ENCODE data around the gene PLTP. TPM values are rescaled to one million over a fixed set of nuclear protein-coding genes. Genes with fewer than 3 reads are reported as not detected.

PLTP gene
- 1.3 to 2.2 TPM (median 1.5 TPM) in 5 replicates for total RNA-seq (2022; extraction: Qiagen RNA extraction; ENCODE audit: low read depth)

DNA sequence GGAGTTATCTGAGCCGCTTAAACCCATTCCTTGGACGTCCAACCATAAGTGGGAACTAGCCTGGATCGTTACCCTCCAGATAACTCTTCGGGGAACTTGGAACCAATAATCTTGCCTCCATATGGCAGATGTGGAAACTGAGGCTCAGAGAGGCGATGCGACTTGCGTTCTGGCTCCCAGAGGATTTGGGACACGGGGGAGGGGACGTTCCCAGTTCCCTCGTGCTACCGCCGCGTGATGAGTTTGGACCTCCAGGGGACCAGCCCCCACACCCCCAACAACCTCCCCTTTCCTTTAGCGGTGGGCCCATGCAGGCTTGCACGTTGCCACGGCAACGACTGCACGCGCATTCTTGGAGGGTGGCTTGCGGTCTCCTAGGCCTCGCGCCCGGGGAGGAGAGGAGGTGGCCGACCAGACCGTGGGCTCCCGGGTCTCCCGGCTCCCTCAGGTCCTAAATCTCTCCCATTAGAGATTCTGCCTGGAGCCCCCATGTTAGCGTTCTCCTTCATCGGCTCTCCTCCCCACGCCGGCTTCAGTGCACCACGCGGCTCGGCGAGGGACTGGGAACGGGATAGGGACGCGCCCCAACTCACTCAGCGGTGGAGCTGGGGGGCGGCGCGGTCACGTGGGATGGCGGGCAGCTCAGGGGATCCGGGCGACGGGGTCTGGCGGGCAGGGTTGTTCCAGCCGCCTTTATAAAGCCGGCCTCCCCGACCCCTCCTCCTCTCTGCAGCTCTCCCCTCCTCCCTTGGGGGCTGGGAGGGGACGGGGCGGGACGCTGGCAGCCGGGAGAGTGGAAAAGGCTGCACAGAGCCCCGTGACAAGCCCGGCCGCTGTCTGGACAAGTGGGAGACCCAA is at the start of gene PLTP:
Gene PLTP (minus strand): TSS at position 670 of the 858 bp plus-strand sequence. CDS start 703 bp downstream, outside the sequence.

GRCh38 chr20:45934586-45935415 is 22.8 kb upstream of the PLTP start, which contains the start of gene PCIF1:
TSS of gene PCIF1 (plus strand) at chr20:45934683. CDS start at chr20:45939000, 4,317 bp downstream.

GRCh38 chr20:45890985-45891983 is 20.7 kb downstream of the PLTP start, which contains the start of the genes CTSA and NEURL2:
TSS of gene CTSA (plus strand) at chr20:45891335. CDS start at chr20:45891569, 234 bp downstream.
TSS of gene NEURL2 (minus strand) at chr20:45891208. CDS start at chr20:45890991, 217 bp downstream.

GRCh38 chr20:45887346-45887715 is 24.6 kb downstream of the PLTP start, which contains the start of gene SPATA25:
TSS of gene SPATA25 (minus strand) at chr20:45887622. CDS start at chr20:45887590, 32 bp downstream.

DNA sequence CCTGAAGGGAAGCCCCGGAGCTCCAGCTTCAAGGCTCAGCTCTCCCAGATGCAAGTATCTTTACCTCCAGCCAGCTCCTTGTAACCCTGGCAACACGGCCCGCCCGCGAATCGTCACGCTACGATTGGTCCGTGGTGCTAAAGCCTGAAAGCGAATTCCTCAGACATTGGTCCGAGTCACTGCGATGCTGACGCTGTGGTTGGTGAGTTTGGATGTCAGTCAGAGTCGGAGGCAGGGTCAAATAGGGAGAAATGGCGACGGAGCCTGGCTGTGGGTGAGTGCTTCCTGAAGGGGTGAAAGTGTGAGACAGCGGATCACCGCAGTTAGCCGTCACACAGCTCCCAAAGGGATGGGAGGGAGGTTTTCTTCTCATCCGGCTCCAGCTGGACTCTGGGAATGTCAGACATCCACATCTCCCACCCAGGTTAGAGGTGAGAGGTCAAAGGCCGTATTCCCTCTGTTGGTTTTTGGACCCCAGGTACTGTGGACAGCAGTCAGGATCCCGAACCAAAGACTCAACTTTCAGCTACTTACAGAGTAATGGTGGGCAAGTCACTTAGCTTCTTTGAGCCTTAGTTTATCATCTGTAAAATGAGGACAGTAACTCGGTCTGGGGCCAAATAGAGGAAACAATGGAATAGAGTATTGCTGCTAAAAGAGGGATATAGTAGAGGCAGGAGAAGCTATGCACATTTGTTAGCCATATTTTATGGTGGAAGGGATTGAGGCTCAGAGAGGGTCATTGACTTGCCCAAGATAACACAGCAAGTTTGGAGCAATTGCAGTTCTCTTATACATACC is 30.8 kb downstream of the PLTP start, which contains the start of gene ZSWIM1:
Gene ZSWIM1 (plus strand): TSS at position 240 of the 801 bp plus-strand sequence. CDS start 1,366 bp downstream, outside the sequence.

GRCh38 chr20:45857114-45857881 is 54.7 kb downstream of the PLTP start, which contains the start of the genes ACOT8 and ZSWIM3:
TSS of gene ACOT8 (minus strand) at chr20:45857392. CDS start at chr20:45857315, 77 bp downstream.
TSS of gene ZSWIM3 (plus strand) at chr20:45857614. CDS start at chr20:45857826, 212 bp downstream.

Other genes starting within 250 kb of the PLTP start
- not detected in 5 replicates for gene WFDC11, start 241.9 kb downstream of the PLTP start, total RNA-seq (2022; extraction: Qiagen RNA extraction; ENCODE audit: low read depth)
- gene WFDC13, start 210.1 kb downstream of the PLTP start, total RNA-seq (2022; extraction: Qiagen RNA extraction; ENCODE audit: low read depth), result not detected in 5 replicates
- gene WFDC10B, start 207.1 kb downstream of the PLTP start, total RNA-seq (2022; extraction: Qiagen RNA extraction; ENCODE audit: low read depth), result not detected in 5 replicates
- not detected in 5 replicates for gene SPINT4, start 189.8 kb downstream of the PLTP start, total RNA-seq (2022; extraction: Qiagen RNA extraction; ENCODE audit: low read depth)
- not detected in 5 replicates for gene WFDC3, start 120.3 kb downstream of the PLTP start, total RNA-seq (2022; extraction: Qiagen RNA extraction; ENCODE audit: low read depth)
- 33.0 to 35.3 TPM (median 35.0 TPM) in 5 replicates for gene DNTTIP1, start 120.2 kb downstream of the PLTP start, total RNA-seq (2022; extraction: Qiagen RNA extraction; ENCODE audit: low read depth)
- gene UBE2C, start 99.5 kb downstream of the PLTP start, total RNA-seq (2022; extraction: Qiagen RNA extraction; ENCODE audit: low read depth), result 213 to 281 TPM (median 233 TPM) in 5 replicates
- not detected in 5 replicates for gene TNNC2, start 84.8 kb downstream of the PLTP start, total RNA-seq (2022; extraction: Qiagen RNA extraction; ENCODE audit: low read depth)
- 6.9 to 12.6 TPM (median 11.5 TPM) in 5 replicates for gene SNX21, start 78.4 kb downstream of the PLTP start, total RNA-seq (2022; extraction: Qiagen RNA extraction; ENCODE audit: low read depth)
- 11.6 to 22.7 TPM (median 19.3 TPM) in 5 replicates for gene ACOT8, start 54.8 kb downstream of the PLTP start, total RNA-seq (2022; extraction: Qiagen RNA extraction; ENCODE audit: low read depth)
- 1.4 to 1.9 TPM (median 1.7 TPM) in 5 replicates for gene ZSWIM3, start 54.5 kb downstream of the PLTP start, total RNA-seq (2022; extraction: Qiagen RNA extraction; ENCODE audit: low read depth)
- 4.5 to 6.4 TPM (median 5.2 TPM) in 5 replicates for gene ZSWIM1, start 30.9 kb downstream of the PLTP start, total RNA-seq (2022; extraction: Qiagen RNA extraction; ENCODE audit: low read depth)
- 0.39 to 0.89 TPM (median 0.85 TPM) in 4 of 5 replicates, not detected in the other for gene SPATA25, start 24.5 kb downstream of the PLTP start, total RNA-seq (2022; extraction: Qiagen RNA extraction; ENCODE audit: low read depth)
- gene NEURL2, start 20.9 kb downstream of the PLTP start, total RNA-seq (2022; extraction: Qiagen RNA extraction; ENCODE audit: low read depth), result 0.79 to 1.5 TPM (median 0.94 TPM) in 5 replicates
- gene CTSA, start 20.8 kb downstream of the PLTP start, total RNA-seq (2022; extraction: Qiagen RNA extraction; ENCODE audit: low read depth), result 80.5 to 129 TPM (median 114 TPM) in 5 replicates
- gene PCIF1, start 22.5 kb upstream of the PLTP start, total RNA-seq (2022; extraction: Qiagen RNA extraction; ENCODE audit: low read depth), result 19.8 to 36.7 TPM (median 33.6 TPM) in 5 replicates
- gene ZNF335, start 60.0 kb upstream of the PLTP start, total RNA-seq (2022; extraction: Qiagen RNA extraction; ENCODE audit: low read depth), result 6.3 to 10.5 TPM (median 9.8 TPM) in 5 replicates
- gene MMP9, start 96.8 kb upstream of the PLTP start, total RNA-seq (2022; extraction: Qiagen RNA extraction; ENCODE audit: low read depth), result 0.22 to 0.81 TPM (median 0.60 TPM) in 5 replicates
- gene SLC12A5, start 117.1 kb upstream of the PLTP start, total RNA-seq (2022; extraction: Qiagen RNA extraction; ENCODE audit: low read depth), result 12.2 to 17.7 TPM (median 14.1 TPM) in 5 replicates
- 18.2 to 26.8 TPM (median 22.7 TPM) in 5 replicates for gene NCOA5, start 177.8 kb upstream of the PLTP start, total RNA-seq (2022; extraction: Qiagen RNA extraction; ENCODE audit: low read depth)
- 2.7 to 4.9 TPM (median 4.1 TPM) in 5 replicates for gene CD40, start 206.2 kb upstream of the PLTP start, total RNA-seq (2022; extraction: Qiagen RNA extraction; ENCODE audit: low read depth)